Upper lobe of left lung (tissue), 4 donors: ENCODE results near the gene ME1.

Experiments used
- CTCF ChIP-seq, 6 experiments: fragments of 450-650 bp in 4 of 6; fragments of 200-600 bp in 2 of 6; sonication (generic) in 2 of 6; IDR thresholded peaks; one replicate each; pipeline ENCODE4 v1.5.1; 2016 to 2019; ENCODE audit warnings: antibody characterized with exemption in 6 of 6
- EP300 ChIP-seq, 4 donors: sonication (generic); formaldehyde crosslinking; IDR thresholded peaks; one replicate each; pipeline ENCODE4 v1.5.1; 2017; ENCODE audit warnings: antibody characterized with exemption in 4 of 4, control low read depth in 2 of 4
- POLR2A ChIP-seq, 4 donors: fragments of 450-650 bp; IDR thresholded peaks; one replicate each; pipeline ENCODE4 v1.5.1; 2016 to 2017; ENCODE audit warnings: antibody characterized with exemption in 4 of 4, mild to moderate bottlenecking in 2 of 4
- POLR2AphosphoS5 ChIP-seq, 2 donors: sonication (generic); formaldehyde crosslinking; IDR thresholded peaks; one replicate each; pipeline ENCODE4 v1.5.1; 2017; ENCODE audit warnings: antibody characterized with exemption in 2 of 2

- TF ChIP-seq CTCF (IDR thresholded peaks at IDR 0.05): no peak
- no peak for TF ChIP-seq EP300 (IDR thresholded peaks at IDR 0.05)
- no peak for TF ChIP-seq POLR2AphosphoS5 (IDR thresholded peaks at IDR 0.05)
- no peak for TF ChIP-seq POLR2A (IDR thresholded peaks at IDR 0.05)
Observed at GRCh38 chr6:83431545-83432155, 799 bp upstream of the ME1 start.
